Duodenal mucosa (tissue), 2 donors: ENCODE results near the gene PRDX2.
A peak's percentile ranks its signal among the peaks of the same experiment; 100 is the strongest.

Source experiments
- H3K27ac ChIP-seq: one replicate; pipeline ENCODE4 v1.7.0; 2013; ENCODE audit warnings: low read depth, low read length
- H3K27me3 ChIP-seq, 2 donors: one replicate each; pipeline ENCODE4 v1.7.0; 2013; ENCODE audit warnings: low read length in 2 of 2, control low read depth in 1 of 2; ENCODE audit not compliant: insufficient read depth in 2 of 2, control insufficient read depth in 1 of 2
- H3K36me3 ChIP-seq, 2 donors: one replicate each; pipeline ENCODE4 v1.7.0; 2013; ENCODE audit warnings: low read length in 2 of 2, control low read depth in 1 of 2; ENCODE audit not compliant: insufficient read depth in 2 of 2, control insufficient read depth in 1 of 2
- H3K4me1 ChIP-seq, 2 donors: one replicate each; pipeline ENCODE4 v1.7.0; 2013; ENCODE audit warnings: low read length in 2 of 2, control low read depth in 1 of 2; ENCODE audit not compliant: insufficient read depth in 2 of 2, control insufficient read depth in 1 of 2
- H3K4me3 ChIP-seq, 2 donors: one replicate each; pipeline ENCODE4 v1.7.0; 2013; ENCODE audit warnings: low read length in 2 of 2, low read depth in 1 of 2
- H3K9ac ChIP-seq, 2 donors: one replicate each; pipeline ENCODE4 v1.7.0; 2013; ENCODE audit warnings: low read length in 2 of 2, low read depth in 1 of 2
- H3K9me3 ChIP-seq, 2 donors: one replicate each; pipeline ENCODE4 v1.7.0; 2013; ENCODE audit warnings: low read length in 2 of 2, control low read depth in 1 of 2; ENCODE audit not compliant: control insufficient read depth in 1 of 2

The PRDX2 gene

GRCh38 chr19:12767666-12768065 lies 33.9 kb downstream of the PRDX2 start:
- H3K9ac ChIP-seq, result no peak overlapping the region
- no peaks in the 10 kb centered on the region for H3K9me3 ChIP-seq
- H3K27me3 ChIP-seq, result no peaks in the 10 kb centered on the region
- peaks cover 4 to 41% of the 10 kb centered on the region in 2 donors for H3K36me3 ChIP-seq
- no peak overlapping the region for H3K4me3 ChIP-seq
- H3K4me1 ChIP-seq, result peaks cover 4 to 9% of the 10 kb centered on the region in 2 donors
- H3K27ac ChIP-seq, result no peak overlapping the region

GRCh38 chr19:12767150-12767549 lies 34.5 kb downstream of the PRDX2 start:
- H3K36me3 ChIP-seq, result peaks cover 4 to 41% of the 10 kb centered on the region in 2 donors

DNA sequence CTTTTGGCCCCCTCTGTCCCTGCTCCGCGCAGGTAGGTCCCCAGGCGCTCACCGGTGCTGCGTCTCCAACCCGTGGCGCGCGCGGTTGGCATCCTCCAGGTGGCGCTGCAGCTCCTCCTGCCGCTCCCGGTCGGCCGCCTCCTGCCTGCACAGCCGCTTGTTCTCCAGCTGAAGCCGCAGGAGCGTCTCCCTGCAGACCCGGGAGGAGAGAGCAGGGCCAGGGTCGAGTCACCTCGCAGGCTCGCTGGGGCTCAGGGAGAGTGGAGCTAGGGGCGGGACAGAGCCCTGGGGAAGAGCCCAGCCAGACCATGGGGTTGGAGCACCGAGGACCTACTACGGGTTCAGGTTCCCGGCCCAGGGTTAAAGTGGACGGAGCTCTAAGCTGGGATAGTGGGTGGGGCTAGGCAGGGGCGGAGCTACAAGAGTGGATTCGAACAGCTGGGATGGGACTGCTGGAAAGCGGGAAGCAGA lies 35.5 kb downstream of the PRDX2 start:
- peak overlapping the region in 1 of 2 donors; percentile 23 for H3K9ac ChIP-seq

More at GRCh38 chr19:12767150-12767549, 34.5 kb downstream of the PRDX2 start:
- H3K4me3 ChIP-seq, result no peak overlapping the region
- no peaks in the 10 kb centered on the region for H3K27me3 ChIP-seq
- H3K27ac ChIP-seq, result no peak overlapping the region
- H3K9me3 ChIP-seq, result no peaks in the 10 kb centered on the region
- no peak overlapping the region for H3K9ac ChIP-seq
- peaks cover 4 to 9% of the 10 kb centered on the region in 2 donors for H3K4me1 ChIP-seq

DNA sequence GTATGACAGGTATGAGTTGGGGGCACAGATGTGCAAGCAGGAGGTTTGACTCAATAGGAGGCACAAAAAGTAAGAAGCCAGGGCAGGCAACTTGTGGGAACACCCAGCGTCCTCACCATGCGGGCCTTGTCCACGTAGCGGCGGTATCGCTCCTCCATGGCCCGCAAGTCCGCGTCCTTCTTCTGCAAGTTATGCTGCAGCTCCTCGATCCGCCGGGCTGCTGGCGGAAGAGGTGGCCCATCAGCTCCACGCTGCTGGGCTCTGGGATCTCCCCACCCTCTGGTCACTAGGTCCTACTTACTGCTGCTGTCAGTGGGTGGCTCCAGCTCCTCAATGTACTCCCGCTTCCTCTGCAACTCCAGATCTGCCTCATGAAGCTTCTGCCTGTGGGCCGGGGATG lies 36.9 kb downstream of the PRDX2 start:
- Histone ChIP-seq H3K4me1 (peaks cover 0 to 4% of the 10 kb centered on the region in 2 donors), H3K27me3 (no peaks in the 10 kb centered on the region), H3K27ac (no peak overlapping the region), H3K4me3 (no peak overlapping the region), H3K9me3 (no peaks in the 10 kb centered on the region), H3K9ac (no peak overlapping the region), H3K36me3 (peaks cover 0 to 39% of the 10 kb centered on the region in 2 donors)

More for the DNA sequence above, 35.5 kb downstream of the PRDX2 start:
- H3K9me3 ChIP-seq, result no peaks in the 10 kb centered on the region
- H3K36me3 ChIP-seq, result peaks cover 4 to 43% of the 10 kb centered on the region in 2 donors
- peak overlapping the region; percentile 59 to 61 for H3K4me3 ChIP-seq
- no peaks in the 10 kb centered on the region for H3K27me3 ChIP-seq
- H3K4me1 ChIP-seq, result peaks cover 4 to 9% of the 10 kb centered on the region in 2 donors
- peak overlapping the region; percentile 42 for H3K27ac ChIP-seq

DNA sequence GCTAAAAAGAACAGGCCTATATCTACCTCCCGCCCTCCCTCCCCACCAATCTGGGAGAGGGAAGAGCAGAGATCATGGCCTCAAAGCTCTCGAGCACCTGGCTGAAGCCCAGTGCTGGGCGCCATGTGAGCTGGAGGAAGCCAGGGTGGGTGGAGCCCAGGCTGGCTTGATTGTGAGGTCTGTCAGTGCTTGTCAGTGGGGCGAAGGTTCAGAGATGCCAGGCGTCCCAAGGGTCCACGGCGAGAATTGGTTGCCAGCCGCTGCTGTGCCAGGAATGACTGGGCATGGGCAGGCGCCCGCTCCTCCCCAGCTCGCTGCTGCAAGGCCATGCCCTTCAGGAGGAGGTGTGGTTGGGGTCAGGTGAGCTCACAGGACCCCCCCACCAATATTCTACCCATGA lies 38.5 kb downstream of the PRDX2 start:
- no peaks in the 10 kb centered on the region for H3K9me3 ChIP-seq
- peaks cover 0 to 38% of the 10 kb centered on the region in 2 donors for H3K36me3 ChIP-seq
- no peaks in the 10 kb centered on the region for H3K27me3 ChIP-seq
- peaks cover 0 to 4% of the 10 kb centered on the region in 2 donors for H3K4me1 ChIP-seq
- H3K9ac ChIP-seq, result no peak overlapping the region
- no peak overlapping the region for H3K27ac ChIP-seq
- H3K4me3 ChIP-seq, result no peak overlapping the region

DNA sequence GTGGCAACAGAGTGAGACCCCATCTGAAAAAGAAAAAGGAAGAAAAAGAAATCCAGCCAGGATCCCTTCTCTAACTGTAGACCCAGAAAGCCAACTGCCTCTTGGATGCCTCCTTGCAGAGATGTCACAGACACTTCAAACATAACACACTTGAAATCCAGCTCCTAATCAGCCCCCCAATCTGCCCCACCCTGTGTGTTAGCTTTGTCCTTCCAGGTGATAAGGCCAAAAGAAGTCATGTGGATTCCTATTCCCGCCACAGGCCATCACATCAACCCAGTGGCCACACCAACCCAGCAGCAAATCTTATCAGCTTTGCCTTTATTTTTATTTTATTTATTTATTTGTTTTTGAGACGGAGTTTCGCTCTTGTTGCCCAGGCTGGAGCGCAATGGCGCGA lies 41.9 kb downstream of the PRDX2 start:
- peaks cover 0 to 16% of the 10 kb centered on the region in 2 donors for H3K36me3 ChIP-seq
- H3K27me3 ChIP-seq, result no peaks in the 10 kb centered on the region
- H3K9me3 ChIP-seq, result no peaks in the 10 kb centered on the region
- peaks cover 0 to 7% of the 10 kb centered on the region in 2 donors for H3K4me1 ChIP-seq
- H3K4me3 ChIP-seq, result no peak overlapping the region
- no peak overlapping the region for H3K27ac ChIP-seq
- H3K9ac ChIP-seq, result no peak overlapping the region

GRCh38 chr19:12757544-12758274 lies 43.9 kb downstream of the PRDX2 start:
- Histone ChIP-seq H3K4me3 (peak overlapping the region; percentile 47 to 48), H3K27ac (no peak overlapping the region), H3K4me1 (peaks cover 0 to 7% of the 10 kb centered on the region in 2 donors), H3K9ac (peak overlapping the region in 1 of 2 donors; percentile 43), H3K36me3 (peaks cover 0 to 5% of the 10 kb centered on the region in 2 donors), H3K27me3 (no peaks in the 10 kb centered on the region), H3K9me3 (no peaks in the 10 kb centered on the region)

DNA sequence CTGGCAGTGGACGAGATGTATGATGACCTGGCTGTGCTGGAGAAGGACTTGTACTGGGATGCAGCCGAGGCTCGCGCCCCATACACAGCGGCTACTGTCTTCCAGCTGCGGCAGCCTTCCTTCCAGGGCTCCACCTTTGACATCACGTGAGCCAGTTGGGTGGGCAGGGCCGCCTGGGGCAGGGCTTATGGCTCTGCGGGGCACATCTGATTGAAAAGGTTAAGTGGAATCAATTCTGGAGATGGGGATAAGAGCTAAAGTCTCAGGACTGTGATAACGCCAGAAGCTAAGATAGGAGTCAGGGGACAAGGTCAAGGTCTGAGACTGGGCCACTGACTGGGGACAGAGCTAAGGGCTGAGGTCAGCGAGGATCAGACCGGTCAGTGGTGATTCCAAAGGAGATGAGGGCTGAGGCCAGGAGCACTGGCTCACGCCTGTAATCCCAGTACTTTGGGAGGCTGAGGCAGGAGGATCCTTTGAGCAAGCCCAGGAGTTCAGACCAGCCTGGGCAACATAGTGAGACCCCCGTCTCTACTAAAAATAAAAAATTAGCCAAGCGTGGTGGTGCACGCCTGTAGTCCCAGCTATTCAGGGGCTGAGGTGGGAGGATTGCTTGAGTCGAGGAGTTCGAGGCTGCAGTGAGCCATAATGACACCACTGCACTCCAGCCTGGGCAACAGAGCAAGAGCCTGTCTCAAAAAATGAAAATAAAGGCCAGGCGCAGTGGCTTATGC lies 45.3 kb downstream of the PRDX2 start:
- H3K4me1 ChIP-seq, result peaks cover 0 to 7% of the 10 kb centered on the region in 2 donors
- H3K27me3 ChIP-seq, result peaks cover 5 to 7% of the 10 kb centered on the region in 2 donors
- no peak overlapping the region for H3K27ac ChIP-seq
- no peaks in the 10 kb centered on the region for H3K9me3 ChIP-seq
- no peak overlapping the region for H3K9ac ChIP-seq
- H3K4me3 ChIP-seq, result no peak overlapping the region
- no peaks in the 10 kb centered on the region for H3K36me3 ChIP-seq

DNA sequence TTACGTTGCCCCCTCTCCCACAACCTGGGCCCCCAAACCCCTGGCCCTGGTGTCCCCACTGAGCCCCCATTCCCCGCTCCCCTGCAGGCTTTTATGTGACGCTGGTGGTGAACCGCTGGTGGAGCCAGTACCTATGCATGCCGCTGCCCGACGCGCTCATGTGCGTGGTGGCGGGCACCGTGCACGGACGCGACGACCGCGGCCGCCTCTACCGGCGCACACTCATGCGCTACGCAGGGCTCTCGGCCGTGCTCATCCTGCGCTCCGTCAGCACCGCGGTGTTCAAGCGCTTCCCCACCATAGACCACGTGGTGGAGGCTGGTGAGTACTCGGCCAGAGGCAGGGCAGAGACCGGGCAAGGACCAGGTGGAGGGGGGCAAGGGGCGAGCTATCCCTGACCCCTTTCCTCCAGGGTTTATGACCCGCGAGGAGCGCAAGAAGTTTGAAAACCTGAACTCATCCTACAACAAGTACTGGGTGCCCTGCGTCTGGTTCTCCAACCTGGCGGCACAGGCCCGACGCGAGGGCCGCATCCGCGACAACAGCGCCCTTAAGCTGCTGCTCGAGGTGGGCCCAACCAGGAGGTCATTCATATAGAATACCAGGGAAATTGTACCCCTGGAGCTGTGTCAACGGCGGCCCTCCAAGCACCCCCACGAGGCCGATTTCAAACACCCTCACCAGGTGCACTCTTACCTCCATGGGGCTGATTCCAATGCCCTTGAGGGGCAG lies 47.0 kb downstream of the PRDX2 start:
- Histone ChIP-seq H3K27me3 (peaks cover 6 to 22% of the 10 kb centered on the region in 2 donors), H3K9ac (no peak overlapping the region)

More for the DNA sequence above, 47.0 kb downstream of the PRDX2 start:
- Histone ChIP-seq H3K36me3 (no peaks in the 10 kb centered on the region), H3K27ac (no peak overlapping the region), H3K4me1 (peaks cover 0 to 7% of the 10 kb centered on the region in 2 donors), H3K9me3 (no peaks in the 10 kb centered on the region), H3K4me3 (no peak overlapping the region)
